ENCODE results near the gene SPPL2C. TPM values are rescaled to one million over a fixed set of nuclear protein-coding genes. Genes with fewer than 3 reads are reported as not detected.

SPPL2C gene
- not detected for total RNA-seq

GRCh38 chr17:45844695-45845375 is at the start of gene SPPL2C:
TSS of gene SPPL2C (plus strand) at chr17:45844881. CDS start at chr17:45844907, 26 bp downstream.
- ATAC-seq (no peak), DNase-seq (ENCODE audit: low spot score) (no peak)

- DNase-seq (ENCODE audit: low spot score) (no peak), ATAC-seq (no peak)
Measured at GRCh38 chr17:45800816-45801215, 43.9 kb upstream of the SPPL2C start.

GRCh38 chr17:45801421-45801820 is 43.3 kb upstream of the SPPL2C start:
- ATAC-seq (no peak), DNase-seq (ENCODE audit: low spot score) (no peak)

- no peak for ATAC-seq
Measured at GRCh38 chr17:45808845-45809244, 35.8 kb upstream of the SPPL2C start.

GRCh38 chr17:45809499-45809898 is 35.2 kb upstream of the SPPL2C start:
- no peak for DNase-seq (ENCODE audit: low spot score)

More at GRCh38 chr17:45808845-45809244, 35.8 kb upstream of the SPPL2C start:
- no peak for DNase-seq (ENCODE audit: low spot score)

GRCh38 chr17:45812102-45812501 is 32.6 kb upstream of the SPPL2C start:
- DNase-seq (ENCODE audit: low spot score) (no peak), ATAC-seq (peak; percentile 47)

More at GRCh38 chr17:45809499-45809898, 35.2 kb upstream of the SPPL2C start:
- no peak for ATAC-seq

- DNase-seq (ENCODE audit: low spot score) (no peak), ATAC-seq (no peak)
Measured at GRCh38 chr17:45813048-45813725, 31.5 kb upstream of the SPPL2C start.

- ATAC-seq (peak; percentile 76), DNase-seq (ENCODE audit: low spot score) (no peak)
Measured at GRCh38 chr17:45814622-45815606, 29.8 kb upstream of the SPPL2C start.

GRCh38 chr17:45815752-45816151 is 28.9 kb upstream of the SPPL2C start:
- ATAC-seq, result no peak
- DNase-seq (ENCODE audit: low spot score), result no peak

GRCh38 chr17:45818041-45818440 is 26.6 kb upstream of the SPPL2C start:
- DNase-seq (ENCODE audit: low spot score) (no peak), ATAC-seq (no peak)

GRCh38 chr17:45818699-45819098 is 26.0 kb upstream of the SPPL2C start:
- DNase-seq (ENCODE audit: low spot score), result no peak
- ATAC-seq, result no peak

- ATAC-seq, result no peak
- no peak for DNase-seq (ENCODE audit: low spot score)
Measured at GRCh38 chr17:45819632-45820031, 25.0 kb upstream of the SPPL2C start.

- ATAC-seq, result no peak
- no peak for DNase-seq (ENCODE audit: low spot score)
Measured at GRCh38 chr17:45820052-45820780, 24.5 kb upstream of the SPPL2C start.

- no peak for ATAC-seq
- no peak for DNase-seq (ENCODE audit: low spot score)
Measured at GRCh38 chr17:45821147-45821546, 23.5 kb upstream of the SPPL2C start.

- no peak for DNase-seq (ENCODE audit: low spot score)
- no peak for ATAC-seq
Measured at GRCh38 chr17:45823598-45823997, 21.1 kb upstream of the SPPL2C start.

- DNase-seq (ENCODE audit: low spot score) (no peak), ATAC-seq (no peak)
Measured at GRCh38 chr17:45824475-45824874, 20.2 kb upstream of the SPPL2C start.

- DNase-seq (ENCODE audit: low spot score) (no peak), ATAC-seq (no peak)
Measured at GRCh38 chr17:45824901-45825492, 19.7 kb upstream of the SPPL2C start.

- no peak for DNase-seq (ENCODE audit: low spot score)
- ATAC-seq, result no peak
Measured at GRCh38 chr17:45825792-45826191, 18.9 kb upstream of the SPPL2C start.

- DNase-seq (ENCODE audit: low spot score), result no peak
- ATAC-seq, result no peak
Measured at GRCh38 chr17:45826919-45827588, 17.6 kb upstream of the SPPL2C start.

GRCh38 chr17:45828171-45828570 is 16.5 kb upstream of the SPPL2C start:
- DNase-seq (ENCODE audit: low spot score) (no peak), ATAC-seq (no peak)
